GM12872 (cell line): ENCODE data around the gene S100A8.

Source experiments
- TF ChIP-seq, protein P1 (sequence below): IDR thresholded peaks from 3 replicates; pipeline ENCODE4 v1.5.1; 2011; ENCODE audit warnings: low read depth, mild to moderate bottlenecking, low read length, moderate library complexity; ENCODE audit not compliant: insufficient read depth

S100A8 gene

DNA sequence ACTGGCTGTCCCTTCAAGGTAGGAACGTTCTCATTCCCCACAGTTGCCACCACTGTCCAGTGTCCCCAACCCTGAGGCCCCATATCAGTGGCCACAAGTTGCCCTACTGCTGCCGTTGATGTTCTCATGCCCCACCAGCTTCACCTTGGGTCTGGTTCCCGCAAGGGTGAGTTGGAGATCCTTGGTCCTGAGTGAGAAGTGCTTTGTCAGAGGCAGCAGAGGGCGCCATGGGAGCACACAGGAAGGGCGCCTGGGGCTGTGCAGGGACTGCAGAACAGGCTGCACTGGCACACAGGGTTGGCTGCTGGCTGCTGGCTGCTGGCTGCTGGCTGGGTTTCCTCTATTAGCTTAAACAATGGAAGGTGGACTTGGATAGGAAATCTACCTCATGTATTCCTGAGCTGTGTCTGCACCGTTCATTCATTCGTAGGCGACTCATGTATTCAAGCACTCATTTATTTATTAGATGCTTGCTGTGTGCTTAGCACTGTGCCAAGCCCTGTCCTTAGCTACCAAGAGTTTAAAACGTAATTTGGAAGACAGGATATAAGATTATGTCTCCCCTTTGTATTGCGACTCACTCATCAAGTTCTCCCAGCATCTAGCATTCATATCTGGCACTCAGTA is 35.3 kb downstream of the S100A8 start:
- TF ChIP-seq, protein P1, sequence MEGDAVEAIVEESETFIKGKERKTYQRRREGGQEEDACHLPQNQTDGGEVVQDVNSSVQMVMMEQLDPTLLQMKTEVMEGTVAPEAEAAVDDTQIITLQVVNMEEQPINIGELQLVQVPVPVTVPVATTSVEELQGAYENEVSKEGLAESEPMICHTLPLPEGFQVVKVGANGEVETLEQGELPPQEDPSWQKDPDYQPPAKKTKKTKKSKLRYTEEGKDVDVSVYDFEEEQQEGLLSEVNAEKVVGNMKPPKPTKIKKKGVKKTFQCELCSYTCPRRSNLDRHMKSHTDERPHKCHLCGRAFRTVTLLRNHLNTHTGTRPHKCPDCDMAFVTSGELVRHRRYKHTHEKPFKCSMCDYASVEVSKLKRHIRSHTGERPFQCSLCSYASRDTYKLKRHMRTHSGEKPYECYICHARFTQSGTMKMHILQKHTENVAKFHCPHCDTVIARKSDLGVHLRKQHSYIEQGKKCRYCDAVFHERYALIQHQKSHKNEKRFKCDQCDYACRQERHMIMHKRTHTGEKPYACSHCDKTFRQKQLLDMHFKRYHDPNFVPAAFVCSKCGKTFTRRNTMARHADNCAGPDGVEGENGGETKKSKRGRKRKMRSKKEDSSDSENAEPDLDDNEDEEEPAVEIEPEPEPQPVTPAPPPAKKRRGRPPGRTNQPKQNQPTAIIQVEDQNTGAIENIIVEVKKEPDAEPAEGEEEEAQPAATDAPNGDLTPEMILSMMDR = peak; percentile 75

GRCh38 chr1:153354515-153355193 is 36.2 kb downstream of the S100A8 start:
- TF ChIP-seq, protein P1 = no peak

- TF ChIP-seq, protein P1 = peak; percentile 59
Measured at GRCh38 chr1:153353226-153353947, 37.5 kb downstream of the S100A8 start.

DNA sequence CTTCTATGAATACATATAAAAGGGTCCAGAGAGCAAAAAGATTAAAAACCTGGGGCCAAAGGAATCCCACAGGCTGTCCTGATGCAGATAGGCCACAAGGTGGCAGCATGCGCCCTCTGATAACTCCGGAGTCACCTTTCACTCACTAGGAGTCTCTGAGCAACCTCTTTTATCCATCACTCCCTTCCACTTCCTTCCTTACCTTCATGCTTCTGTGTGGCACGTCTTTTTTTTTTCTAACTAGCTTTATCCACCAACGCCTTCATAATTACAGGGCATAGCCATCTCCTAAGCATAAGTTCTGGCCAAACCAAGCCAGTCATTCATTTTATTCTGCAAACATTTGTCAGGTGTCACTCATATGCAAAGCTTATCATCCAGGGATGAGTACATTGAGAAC is 38.4 kb downstream of the S100A8 start:
- TF ChIP-seq, protein P1 = peak; percentile 88

- TF ChIP-seq, protein P1 = no peak
Measured at GRCh38 chr1:153350321-153350957, 40.4 kb downstream of the S100A8 start.

DNA sequence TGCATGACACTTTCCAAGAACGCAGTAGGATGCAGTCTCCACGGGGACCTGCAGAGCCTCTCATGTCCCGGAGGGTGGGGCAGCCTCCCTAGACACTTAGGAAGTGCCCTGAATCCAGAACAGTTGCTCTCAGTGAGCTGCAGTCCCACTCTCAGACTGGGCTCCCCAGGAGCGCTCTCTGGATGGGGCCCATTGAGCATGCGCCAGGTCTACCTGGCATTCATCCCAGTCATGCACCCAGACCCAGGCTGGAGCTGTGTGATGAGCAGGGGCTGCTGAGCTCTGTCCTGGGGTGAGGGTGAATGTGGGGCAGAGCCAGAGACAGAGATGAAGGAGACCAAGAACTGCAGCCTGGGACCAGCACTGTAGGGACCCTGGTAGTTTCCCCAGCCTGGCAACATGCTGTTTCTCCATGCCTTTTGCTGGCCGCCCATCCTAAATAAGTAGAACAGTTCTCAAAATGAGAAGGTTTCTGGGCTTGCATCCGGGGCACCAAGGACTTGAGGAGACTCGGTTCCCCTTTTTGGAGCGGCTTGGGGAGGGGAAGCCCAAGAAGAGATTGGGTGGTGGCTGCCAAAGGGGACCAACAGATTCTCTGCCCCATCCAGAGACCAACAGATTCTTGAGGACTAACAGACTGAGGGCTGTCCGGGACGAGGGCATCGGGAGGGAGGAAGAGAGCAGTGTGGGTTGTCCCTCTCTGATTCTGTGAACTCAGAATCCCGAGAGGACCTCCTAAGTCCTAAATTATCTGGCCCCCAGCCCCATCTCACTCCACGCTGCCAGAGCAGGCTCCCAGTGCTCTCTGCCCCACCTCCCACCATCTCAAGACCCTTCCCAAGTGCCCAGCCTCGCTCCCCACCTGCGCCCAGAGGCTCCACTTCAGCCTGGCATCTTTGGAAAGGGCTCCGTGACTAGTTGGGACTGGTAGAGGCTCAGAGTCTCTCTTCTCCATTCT is 41.2 kb downstream of the S100A8 start:
- TF ChIP-seq, protein P1 = 0 out of 3 replicates have a peak, but pooled peaks have one; percentile 4
